ENCODE results near the gene GPATCH4. TPM values are rescaled to one million over a fixed set of nuclear protein-coding genes. Genes with fewer than 3 reads are reported as not detected.

GPATCH4 gene
- total and polyA plus RNA-seq, 10 of the 15 experiments (the other 5 are each of a cell fraction or from before 2014, with no cell fraction given), result 35.5 to 111 (median 73.9) TPM

- TF ChIP-seq, protein P1, sequence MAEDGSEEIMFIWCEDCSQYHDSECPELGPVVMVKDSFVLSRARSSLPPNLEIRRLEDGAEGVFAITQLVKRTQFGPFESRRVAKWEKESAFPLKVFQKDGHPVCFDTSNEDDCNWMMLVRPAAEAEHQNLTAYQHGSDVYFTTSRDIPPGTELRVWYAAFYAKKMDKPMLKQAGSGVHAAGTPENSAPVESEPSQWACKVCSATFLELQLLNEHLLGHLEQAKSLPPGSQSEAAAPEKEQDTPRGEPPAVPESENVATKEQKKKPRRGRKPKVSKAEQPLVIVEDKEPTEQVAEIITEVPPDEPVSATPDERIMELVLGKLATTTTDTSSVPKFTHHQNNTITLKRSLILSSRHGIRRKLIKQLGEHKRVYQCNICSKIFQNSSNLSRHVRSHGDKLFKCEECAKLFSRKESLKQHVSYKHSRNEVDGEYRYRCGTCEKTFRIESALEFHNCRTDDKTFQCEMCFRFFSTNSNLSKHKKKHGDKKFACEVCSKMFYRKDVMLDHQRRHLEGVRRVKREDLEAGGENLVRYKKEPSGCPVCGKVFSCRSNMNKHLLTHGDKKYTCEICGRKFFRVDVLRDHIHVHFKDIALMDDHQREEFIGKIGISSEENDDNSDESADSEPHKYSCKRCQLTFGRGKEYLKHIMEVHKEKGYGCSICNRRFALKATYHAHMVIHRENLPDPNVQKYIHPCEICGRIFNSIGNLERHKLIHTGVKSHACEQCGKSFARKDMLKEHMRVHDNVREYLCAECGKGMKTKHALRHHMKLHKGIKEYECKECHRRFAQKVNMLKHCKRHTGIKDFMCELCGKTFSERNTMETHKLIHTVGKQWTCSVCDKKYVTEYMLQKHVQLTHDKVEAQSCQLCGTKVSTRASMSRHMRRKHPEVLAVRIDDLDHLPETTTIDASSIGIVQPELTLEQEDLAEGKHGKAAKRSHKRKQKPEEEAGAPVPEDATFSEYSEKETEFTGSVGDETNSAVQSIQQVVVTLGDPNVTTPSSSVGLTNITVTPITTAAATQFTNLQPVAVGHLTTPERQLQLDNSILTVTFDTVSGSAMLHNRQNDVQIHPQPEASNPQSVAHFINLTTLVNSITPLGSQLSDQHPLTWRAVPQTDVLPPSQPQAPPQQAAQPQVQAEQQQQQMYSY (CRISPR knock-in tag; IDR thresholded peaks at IDR 0.05), result no peak
- TF ChIP-seq BHLHE40 (IDR thresholded peaks at IDR 0.05; ENCODE audit: borderline replicate concordance in 1 of 2, low read depth in 2 of 2, low read length in 1 of 2) (peak in 1 of 2 experiments; percentile 45; a peak in 1 of 4 replicates), SMAD5 (IDR thresholded peaks at IDR 0.05; ENCODE audit: low read depth) (no peak), ZBED1 (IDR thresholded peaks at IDR 0.05; ENCODE audit: borderline replicate concordance) (0 out of 2 replicates have a peak, but pooled peaks have one; percentile 22), CHD1 (IDR thresholded peaks at IDR 0.05; ENCODE audit: low read depth, low read length) (no peak), SMAD1 (IDR thresholded peaks at IDR 0.05; ENCODE audit: low read depth, partially characterized antibody) (no peak), KAT2A (conservative IDR thresholded peaks at IDR 0.05; ENCODE audit: control insufficient read depth, low read depth, low read length) (no peak), RELA (IDR thresholded peaks at IDR 0.05; ENCODE audit: borderline replicate concordance, partially characterized antibody) (no peak), ZSCAN29 (IDR thresholded peaks at IDR 0.05) (no peak), POU2F2 (IDR thresholded peaks at IDR 0.05; ENCODE audit: borderline replicate concordance, low read depth, low read length) (0 out of 3 replicates have a peak, but pooled peaks have one; percentile 22), EZH2 (IDR thresholded peaks at IDR 0.05; ENCODE audit: borderline replicate concordance, control insufficient read depth, low read depth, low read length) (no peak), BMI1 (IDR thresholded peaks at IDR 0.05; ENCODE audit: borderline replicate concordance) (no peak), EP300 (IDR thresholded peaks at IDR 0.05; ENCODE audit: borderline replicate concordance in 1 of 2, control insufficient read depth in 1 of 2, low read depth in 2 of 2, low read length in 2 of 2) (no peak), JUND (IDR thresholded peaks at IDR 0.05; ENCODE audit: low read depth, low read length) (no peak)
- TF ChIP-seq, protein P2, sequence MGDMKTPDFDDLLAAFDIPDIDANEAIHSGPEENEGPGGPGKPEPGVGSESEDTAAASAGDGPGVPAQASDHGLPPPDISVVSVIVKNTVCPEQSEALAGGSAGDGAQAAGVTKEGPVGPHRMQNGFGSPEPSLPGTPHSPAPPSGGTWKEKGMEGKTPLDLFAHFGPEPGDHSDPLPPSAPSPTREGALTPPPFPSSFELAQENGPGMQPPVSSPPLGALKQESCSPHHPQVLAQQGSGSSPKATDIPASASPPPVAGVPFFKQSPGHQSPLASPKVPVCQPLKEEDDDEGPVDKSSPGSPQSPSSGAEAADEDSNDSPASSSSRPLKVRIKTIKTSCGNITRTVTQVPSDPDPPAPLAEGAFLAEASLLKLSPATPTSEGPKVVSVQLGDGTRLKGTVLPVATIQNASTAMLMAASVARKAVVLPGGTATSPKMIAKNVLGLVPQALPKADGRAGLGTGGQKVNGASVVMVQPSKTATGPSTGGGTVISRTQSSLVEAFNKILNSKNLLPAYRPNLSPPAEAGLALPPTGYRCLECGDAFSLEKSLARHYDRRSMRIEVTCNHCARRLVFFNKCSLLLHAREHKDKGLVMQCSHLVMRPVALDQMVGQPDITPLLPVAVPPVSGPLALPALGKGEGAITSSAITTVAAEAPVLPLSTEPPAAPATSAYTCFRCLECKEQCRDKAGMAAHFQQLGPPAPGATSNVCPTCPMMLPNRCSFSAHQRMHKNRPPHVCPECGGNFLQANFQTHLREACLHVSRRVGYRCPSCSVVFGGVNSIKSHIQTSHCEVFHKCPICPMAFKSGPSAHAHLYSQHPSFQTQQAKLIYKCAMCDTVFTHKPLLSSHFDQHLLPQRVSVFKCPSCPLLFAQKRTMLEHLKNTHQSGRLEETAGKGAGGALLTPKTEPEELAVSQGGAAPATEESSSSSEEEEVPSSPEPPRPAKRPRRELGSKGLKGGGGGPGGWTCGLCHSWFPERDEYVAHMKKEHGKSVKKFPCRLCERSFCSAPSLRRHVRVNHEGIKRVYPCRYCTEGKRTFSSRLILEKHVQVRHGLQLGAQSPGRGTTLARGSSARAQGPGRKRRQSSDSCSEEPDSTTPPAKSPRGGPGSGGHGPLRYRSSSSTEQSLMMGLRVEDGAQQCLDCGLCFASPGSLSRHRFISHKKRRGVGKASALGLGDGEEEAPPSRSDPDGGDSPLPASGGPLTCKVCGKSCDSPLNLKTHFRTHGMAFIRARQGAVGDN (IDR thresholded peaks at IDR 0.05), result no peak
- TF ChIP-seq, protein P3, sequence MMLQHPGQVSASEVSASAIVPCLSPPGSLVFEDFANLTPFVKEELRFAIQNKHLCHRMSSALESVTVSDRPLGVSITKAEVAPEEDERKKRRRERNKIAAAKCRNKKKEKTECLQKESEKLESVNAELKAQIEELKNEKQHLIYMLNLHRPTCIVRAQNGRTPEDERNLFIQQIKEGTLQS (IDR thresholded peaks at IDR 0.05; ENCODE audit: borderline replicate concordance, extremely low read depth, low read depth, low read length), result no peak
- TF ChIP-seq, protein P4, sequence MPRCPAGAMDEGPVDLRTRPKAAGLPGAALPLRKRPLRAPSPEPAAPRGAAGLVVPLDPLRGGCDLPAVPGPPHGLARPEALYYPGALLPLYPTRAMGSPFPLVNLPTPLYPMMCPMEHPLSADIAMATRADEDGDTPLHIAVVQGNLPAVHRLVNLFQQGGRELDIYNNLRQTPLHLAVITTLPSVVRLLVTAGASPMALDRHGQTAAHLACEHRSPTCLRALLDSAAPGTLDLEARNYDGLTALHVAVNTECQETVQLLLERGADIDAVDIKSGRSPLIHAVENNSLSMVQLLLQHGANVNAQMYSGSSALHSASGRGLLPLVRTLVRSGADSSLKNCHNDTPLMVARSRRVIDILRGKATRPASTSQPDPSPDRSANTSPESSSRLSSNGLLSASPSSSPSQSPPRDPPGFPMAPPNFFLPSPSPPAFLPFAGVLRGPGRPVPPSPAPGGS (IDR thresholded peaks at IDR 0.05; ENCODE audit: borderline replicate concordance, insufficient read depth, low read depth, low read length, poor library complexity, severe bottlenecking), result no peak
These were observed 10.7 kb downstream of the GPATCH4 start (continued) for GRCh38 chr1:156590326-156591180.
